H1 (cell line): ENCODE measurements around the gene ARL17A. TPM values are rescaled to one million over a fixed set of nuclear protein-coding genes. Genes with fewer than 3 reads are reported as not detected.
"Not testable (repeated sequence)": the region's sequence is repeated elsewhere in the genome, so short reads cannot be mapped to it uniquely, and the experiment has no call there.

ENCODE experiments used
- CTCF ChIA-PET: fragments of 300-600 bp; sonication (Branson Sonifier 250); formaldehyde crosslinking; loops from one replicate; lab custom pipeline; 2021; ENCODE audit not compliant: partially characterized antibody; lab: Charles Lee
- POLR2A ChIA-PET: fragments of 300-600 bp; sonication (Branson Sonifier 250); formaldehyde crosslinking; loops from one replicate; lab custom pipeline; 2021; ENCODE audit warnings: inconsistent platforms; ENCODE audit not compliant: partially characterized antibody; lab: Charles Lee
- DNase-seq, 2 experiments: peaks; one replicate each; pipeline versions ENCODE4 v3.0.0 to v3.0.0-alpha.2; 2010 to 2022; ENCODE audit warnings: low spot score in 2 of 2, low read depth in 1 of 2, mixed read lengths in 1 of 2
- FAIRE-seq: peaks from 2 replicates; lab custom pipeline; 2011; peaks lifted over from hg19 to GRCh38; lab: Jason Lieb, UNC
- H2AFZ ChIP-seq: 2 replicates; pipeline ENCODE4 v1.8.1; 2012; ENCODE audit warnings: low read length, inconsistent platforms
- H2AK5ac ChIP-seq: 2 replicates; pipeline ENCODE4 v1.6.1; 2013; ENCODE audit warnings: low read depth, low read length
- H2BK120ac ChIP-seq: replicated peaks from 2 replicates; pipeline ENCODE3; 2013; ENCODE audit warnings: low read depth, low read length, inconsistent platforms
- H2BK12ac ChIP-seq: 2 replicates; pipeline ENCODE4 v1.6.1; 2013; ENCODE audit warnings: low read depth, low read length
- H2BK15ac ChIP-seq: 2 replicates; pipeline ENCODE4 v1.6.1; 2013; ENCODE audit warnings: low read length
- H2BK20ac ChIP-seq: 2 replicates; pipeline ENCODE4 v1.6.1; 2013; ENCODE audit warnings: low read length
- H2BK5ac ChIP-seq: 2 replicates; pipeline ENCODE4 v1.6.1; 2013; ENCODE audit warnings: low read depth, low read length
- H3K14ac ChIP-seq: 2 replicates; pipeline ENCODE4 v1.6.1; 2013; ENCODE audit warnings: inconsistent platforms; ENCODE audit not compliant: insufficient read length
- H3K18ac ChIP-seq: 2 replicates; pipeline ENCODE4 v1.6.1; 2013; ENCODE audit warnings: low read length; ENCODE audit errors: extremely low read depth
- H3K23ac ChIP-seq: 2 replicates; pipeline ENCODE4 v1.6.1; 2013; ENCODE audit warnings: inconsistent platforms; ENCODE audit not compliant: insufficient read length
- H3K23me2 ChIP-seq: 2 replicates; pipeline ENCODE4 v1.6.1; 2013; ENCODE audit warnings: low read depth, low read length
- H3K27ac ChIP-seq: 2 replicates; pipeline ENCODE4 v1.6.1; 2011; ENCODE audit warnings: low read depth, low read length, inconsistent platforms
- H3K27me3 ChIP-seq, 4 experiments: replicated peaks in 1 of 4; 1 replicate in 1 of 4; 2 replicates in 3 of 4; pipeline versions ENCODE4 v1.6.1 to v1.8.1; 2011 to 2013; ENCODE audit warnings: low read length in 3 of 4, mild to moderate bottlenecking in 3 of 4, inconsistent platforms in 2 of 4, mixed read lengths in 2 of 4, moderate library complexity in 1 of 4; ENCODE audit not compliant: control insufficient read depth in 3 of 4, insufficient read depth in 3 of 4; ENCODE audit errors: extremely low read depth in 1 of 4
- H3K36me3 ChIP-seq, 4 experiments: 2 replicates each; pipeline versions ENCODE4 v1.6.1 to v1.8.1; 2011 to 2013; ENCODE audit warnings: mild to moderate bottlenecking in 4 of 4, low read length in 3 of 4, moderate library complexity in 2 of 4, control low read depth in 1 of 4, inconsistent platforms in 1 of 4; ENCODE audit not compliant: insufficient read depth in 4 of 4, control insufficient read depth in 2 of 4
- H3K4ac ChIP-seq: replicated peaks from 2 replicates; pipeline ENCODE3; 2013; ENCODE audit warnings: low read length, low read depth, mixed read lengths, inconsistent platforms; ENCODE audit not compliant: insufficient read length
- H3K4me1 ChIP-seq, 4 experiments: replicated peaks in 1 of 4; 1 replicate in 1 of 4; 2 replicates in 3 of 4; pipeline versions ENCODE4 v1.6.1 to v1.8.1; 2011 to 2013; ENCODE audit warnings: low read length in 3 of 4, inconsistent platforms in 2 of 4, mixed read lengths in 1 of 4; ENCODE audit not compliant: insufficient read depth in 4 of 4, control insufficient read depth in 3 of 4
- H3K4me2 ChIP-seq, 2 experiments: 2 replicates each; pipeline versions ENCODE4 v1.6.1 to v1.8.1; 2011 to 2013; ENCODE audit warnings: low read depth in 2 of 2, low read length in 2 of 2, control low read depth in 1 of 2, inconsistent platforms in 1 of 2, mild to moderate bottlenecking in 1 of 2; ENCODE audit not compliant: insufficient read depth in 1 of 2
- H3K4me3 ChIP-seq, 4 experiments: fragments of 200-600, 300-600 bp in 1 of 4; sonication (generic), shearing (Covaris generic), sonication (Bioruptor Twin) in 1 of 4; 2 replicates each; pipeline versions ENCODE4 v1.5.1 to v1.8.1; 2011 to 2016; ENCODE audit warnings: low read length in 4 of 4, low read depth in 3 of 4, control low read depth in 2 of 4, inconsistent platforms in 2 of 4, mild to moderate bottlenecking in 2 of 4, mixed read lengths in 1 of 4, moderate library complexity in 1 of 4; ENCODE audit not compliant: insufficient read depth in 2 of 4; ENCODE audit errors: extremely low read depth in 1 of 4
- H3K56ac ChIP-seq: replicated peaks from 2 replicates; pipeline ENCODE3; 2013; ENCODE audit warnings: low read depth, mild to moderate bottlenecking, mixed read lengths, low read length, inconsistent platforms; ENCODE audit not compliant: insufficient read length
- H3K79me1 ChIP-seq: 2 replicates; pipeline ENCODE4 v1.6.1; 2013; ENCODE audit warnings: low read depth, low read length, control low read depth
- H3K79me2 ChIP-seq, 2 experiments: 2 replicates each; pipeline versions ENCODE4 v1.6.1 to v1.8.1; 2012 to 2013; ENCODE audit warnings: low read length in 2 of 2, mild to moderate bottlenecking in 2 of 2, inconsistent platforms in 1 of 2; ENCODE audit not compliant: insufficient read depth in 2 of 2, control insufficient read depth in 1 of 2
- H3K9ac ChIP-seq, 4 experiments: replicated peaks in 1 of 4; 1 replicate in 1 of 4; 2 replicates in 3 of 4; pipeline versions ENCODE4 v1.6.1 to v1.8.1; 2011 to 2013; ENCODE audit warnings: low read depth in 3 of 4, low read length in 3 of 4, control low read depth in 2 of 4, mild to moderate bottlenecking in 2 of 4, moderate library complexity in 2 of 4, inconsistent platforms in 1 of 4; ENCODE audit errors: extremely low read depth in 1 of 4
- H3K9me3 ChIP-seq, 2 experiments: 2 replicates each; pipeline versions ENCODE4 v1.6.1 to v1.8.1; 2012 to 2013; ENCODE audit warnings: mild to moderate bottlenecking in 2 of 2, moderate library complexity in 2 of 2, control low read depth in 1 of 2, inconsistent platforms in 1 of 2, low read depth in 1 of 2, low read length in 1 of 2, mixed read lengths in 1 of 2; ENCODE audit not compliant: insufficient read depth in 2 of 2
- H4K20me1 ChIP-seq, 2 experiments: replicated peaks in 1 of 2; 2 replicates each; pipeline versions ENCODE3 to v1.8.1; 2011 to 2013; ENCODE audit warnings: inconsistent platforms in 2 of 2, low read length in 2 of 2, mild to moderate bottlenecking in 1 of 2; ENCODE audit not compliant: insufficient read depth in 2 of 2, control insufficient read depth in 1 of 2
- H4K5ac ChIP-seq: 2 replicates; pipeline ENCODE4 v1.6.1; 2013; ENCODE audit warnings: low read length, low read depth, mixed read lengths, inconsistent platforms; ENCODE audit not compliant: insufficient read length
- H4K8ac ChIP-seq: 2 replicates; pipeline ENCODE4 v1.8.0; 2013; ENCODE audit warnings: mild to moderate bottlenecking, moderate library complexity, low read length, inconsistent platforms; ENCODE audit not compliant: insufficient read depth; ENCODE audit errors: extremely low read depth
- H4K91ac ChIP-seq: replicated peaks from 2 replicates; pipeline ENCODE3; 2013; ENCODE audit warnings: low read length, mixed read lengths, inconsistent platforms; ENCODE audit not compliant: insufficient read length
- WGBS, 2 experiments: shearing (Covaris generic) in 1 of 2; methylation state at CpG; one replicate each; pipeline versions ENCODE4 v1.1.6 to v1.1.7; 2013 to 2015; ENCODE audit warnings: low lambda C conversion rate in 2 of 2, mixed read lengths in 2 of 2, inconsistent platforms in 1 of 2, low coverage in 1 of 2, missing lambda C conversion rate in 1 of 2; ENCODE audit not compliant: insufficient replicate concordance in 2 of 2, insufficient coverage in 1 of 2, insufficient read length in 1 of 2; ENCODE audit errors: extremely low coverage in 1 of 2, missing lambda C conversion rate in 1 of 2; 5-methylcytosine and 5-hydroxymethylcytosine counted together
- polyA plus RNA-seq, 7 experiments: library from polyadenylated mRNA; depleted of rRNA in 3 of 7; stranded (reverse) in 5 of 7; unstranded in 2 of 7; fragments of >200 nt in 5 of 7; fragments of 200-250 nt in 2 of 7; gene quantifications; 1 replicate in 5 of 7; 2 replicates in 1 of 7; 4 replicates in 1 of 7; pipeline versions ENCODE4 v1.2.1 to v1.2.3, GENCODE V29; 2011 to 2013; ENCODE audit warnings: missing spikeins in 2 of 7, mixed read lengths in 2 of 7
- total RNA-seq: library from RNA; stranded (reverse); fragmentation: NEBNext Ultra II Directional; extraction: Animal tissue kit (Norgen Biotek cat#: 25700); gene quantifications from 2 replicates; pipeline ENCODE4 v1.2.1, GENCODE V29; 2021

ARL17A gene
- total and polyA plus RNA-seq, 2 of the 8 experiments (the other 6 are each of a cell fraction or from before 2014, with no cell fraction given): 24.6 to 29.0 TPM

GRCh38 chr17:46590157-46591146 is 11.0 kb upstream of the ARL17A start, which contains the start of gene NSF:
Gene NSF, plus strand, starts transcription at chr17:46590669. Its CDS starts 107 bp downstream, at chr17:46590776.
- H3K4ac ChIP-seq, DNase-seq, FAIRE-seq, H2AFZ ChIP-seq, H2BK20ac ChIP-seq, H3K23ac ChIP-seq, H2BK15ac ChIP-seq, H3K79me2 ChIP-seq, H3K9ac ChIP-seq, H4K91ac ChIP-seq, H3K4me1 ChIP-seq, H3K4me2 ChIP-seq, H3K27me3 ChIP-seq, H3K79me1 ChIP-seq, POLR2A ChIA-PET, H3K23me2 ChIP-seq, H3K56ac ChIP-seq, H4K20me1 ChIP-seq, H3K27ac ChIP-seq, H3K14ac ChIP-seq, H4K5ac ChIP-seq, CTCF ChIA-PET, H2BK5ac ChIP-seq, H2BK120ac ChIP-seq, H4K8ac ChIP-seq, H2AK5ac ChIP-seq, H3K18ac ChIP-seq, H2BK12ac ChIP-seq, H3K9me3 ChIP-seq, H3K4me3 ChIP-seq, H3K36me3 ChIP-seq: not testable (repeated sequence)
- no CpG with 5 or more reads among the region's 95 CpGs for WGBS, 2 experiments
